Measurements from ENCODE around the gene TTLL5.

- TF ChIP-seq ARNTL (CRISPR knock-in tag; IDR thresholded peaks at IDR 0.05; ENCODE audit: borderline replicate concordance, low read depth) (no peak), ZFP30 (CRISPR knock-in tag; IDR thresholded peaks at IDR 0.05) (no peak), PPARA (CRISPR knock-in tag; IDR thresholded peaks at IDR 0.05; ENCODE audit: borderline replicate concordance) (no peak), ZNF565 (CRISPR knock-in tag; conservative IDR thresholded peaks at IDR 0.05; ENCODE audit: low read depth) (no peak), ZFP3 (CRISPR knock-in tag; IDR thresholded peaks at IDR 0.05) (no peak), ZC3H10 (CRISPR knock-in tag; IDR thresholded peaks at IDR 0.05) (no peak), CREB5 (CRISPR knock-in tag; IDR thresholded peaks at IDR 0.05; ENCODE audit: low read depth) (no peak), POU6F1 (CRISPR knock-in tag; IDR thresholded peaks at IDR 0.05; ENCODE audit: borderline replicate concordance, low read depth) (no peak), SNAI2 (CRISPR knock-in tag; IDR thresholded peaks at IDR 0.05) (no peak), PATZ1 (CRISPR knock-in tag; IDR thresholded peaks at IDR 0.05; ENCODE audit: borderline replicate concordance) (no peak)
Measured at GRCh38 chr14:75917322-75917945, 256.4 kb downstream of the TTLL5 start.

All from SK-N-SH treated with all-trans-retinoic acid at 6 μM for 48 hours (cell line).